SK-N-SH treated with all-trans-retinoic acid at 6 μM for 48 hours (cell line): ENCODE results near the gene CAPZA3.
"Not testable (repeated sequence)": the region's sequence is repeated elsewhere in the genome, so short reads cannot be mapped to it uniquely, and the experiment has no call there.

Experiments
- ATAC-seq: fragments of 200-7000 bp; cut with Tn5 transposase; 3 replicates; pipeline ENCODE4 v1.9.1; 2020; ENCODE audit warnings: mild to moderate bottlenecking, moderate library complexity
- ARNTL ChIP-seq: fragments of 450-650 bp; formaldehyde crosslinking; IDR thresholded peaks from 2 replicates; pipeline ENCODE4 v1.5.0; 2020; ENCODE audit warnings: low read depth, mild to moderate bottlenecking, moderate library complexity, borderline replicate concordance
- CREB5 ChIP-seq: fragments of 250-450 bp; sonication (Bioruptor Pico); IDR thresholded peaks from 2 replicates; pipeline ENCODE4 v1.5.1; 2020; ENCODE audit warnings: low read depth, mild to moderate bottlenecking, moderate library complexity

The CAPZA3 gene

GRCh38 chr12:18782827-18783226 lies 44.9 kb downstream of the CAPZA3 start (continued):
- no peak for TF ChIP-seq CREB5
- TF ChIP-seq ARNTL (CRISPR knock-in tag) = no peak

GRCh38 chr12:18785465-18785864 lies 47.5 kb downstream of the CAPZA3 start:
- ATAC-seq = not testable (repeated sequence)
